ENCODE measurements around the gene POLD4. TPM values are rescaled to one million over a fixed set of nuclear protein-coding genes. Genes with fewer than 3 reads are reported as not detected.

POLD4 gene
- total RNA-seq, 2 donors from 2014 or later, result 40.7 to 47.6 TPM

DNA sequence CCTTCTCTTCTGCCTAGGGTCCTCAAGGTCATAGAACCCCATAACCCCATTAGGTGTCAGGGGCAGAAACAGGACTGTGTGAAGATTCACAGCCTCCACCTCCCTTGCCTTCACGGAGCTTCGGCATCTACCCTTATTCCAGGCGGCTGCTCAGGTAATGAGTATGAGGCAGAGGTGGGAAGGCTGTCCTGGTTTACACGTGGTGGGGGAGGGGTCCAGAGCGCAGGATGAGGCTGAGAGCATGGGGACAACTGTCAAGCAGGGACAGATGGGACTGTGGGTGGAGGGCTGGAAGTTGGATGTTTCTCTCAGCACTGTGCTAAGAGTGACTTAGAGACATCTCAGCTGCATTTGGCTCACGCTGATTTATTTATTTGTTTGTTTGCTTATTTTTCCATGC is 34.2 kb upstream of the POLD4 start:
- Histone ChIP-seq H3K27ac (ENCODE audit: low read depth, low read length) (no peak overlapping the region), H3K4me1 (ENCODE audit: control insufficient read depth, insufficient read depth, low read length) (no peaks in the 10 kb centered on the region), H3K4me3 (ENCODE audit: low read length) (no peak overlapping the region), H3K9me3 (ENCODE audit: control insufficient read depth, low read length) (no peaks in the 10 kb centered on the region), H3K27me3 (ENCODE audit: control insufficient read depth, insufficient read depth, low read length, poor library complexity, severe bottlenecking) (peaks cover 9% of the 10 kb centered on the region), H3K36me3 (ENCODE audit: control insufficient read depth, insufficient read depth, low read length) (no peaks in the 10 kb centered on the region), H3K9ac (ENCODE audit: extremely low read depth, low read length, poor library complexity, severe bottlenecking) (no peak overlapping the region)
- no peak overlapping the region for H3K4me3 Mint-ChIP-seq
- TF ChIP-seq, protein P1, sequence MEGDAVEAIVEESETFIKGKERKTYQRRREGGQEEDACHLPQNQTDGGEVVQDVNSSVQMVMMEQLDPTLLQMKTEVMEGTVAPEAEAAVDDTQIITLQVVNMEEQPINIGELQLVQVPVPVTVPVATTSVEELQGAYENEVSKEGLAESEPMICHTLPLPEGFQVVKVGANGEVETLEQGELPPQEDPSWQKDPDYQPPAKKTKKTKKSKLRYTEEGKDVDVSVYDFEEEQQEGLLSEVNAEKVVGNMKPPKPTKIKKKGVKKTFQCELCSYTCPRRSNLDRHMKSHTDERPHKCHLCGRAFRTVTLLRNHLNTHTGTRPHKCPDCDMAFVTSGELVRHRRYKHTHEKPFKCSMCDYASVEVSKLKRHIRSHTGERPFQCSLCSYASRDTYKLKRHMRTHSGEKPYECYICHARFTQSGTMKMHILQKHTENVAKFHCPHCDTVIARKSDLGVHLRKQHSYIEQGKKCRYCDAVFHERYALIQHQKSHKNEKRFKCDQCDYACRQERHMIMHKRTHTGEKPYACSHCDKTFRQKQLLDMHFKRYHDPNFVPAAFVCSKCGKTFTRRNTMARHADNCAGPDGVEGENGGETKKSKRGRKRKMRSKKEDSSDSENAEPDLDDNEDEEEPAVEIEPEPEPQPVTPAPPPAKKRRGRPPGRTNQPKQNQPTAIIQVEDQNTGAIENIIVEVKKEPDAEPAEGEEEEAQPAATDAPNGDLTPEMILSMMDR (conservative IDR thresholded peaks at IDR 0.05), result no peak
- H3K36me3 Mint-ChIP-seq (ENCODE audit: low read depth), result no peaks in the 10 kb centered on the region
- DNase-seq, result peak; percentile 62
- no peak overlapping the region for H3K27ac Mint-ChIP-seq
- peaks cover 18% of the 10 kb centered on the region for H3K27me3 Mint-ChIP-seq (ENCODE audit: insufficient read depth)
- peaks cover 22% of the 10 kb centered on the region for H3K4me1 Mint-ChIP-seq
- 73 to 83% methylated on average over 1 to 6 of the region's 6 CpGs for WGBS, 2 experiments (ENCODE audit: insufficient coverage in 1 of 2, insufficient read length in 1 of 2)
- H3K9me3 Mint-ChIP-seq, result no peaks in the 10 kb centered on the region

DNA sequence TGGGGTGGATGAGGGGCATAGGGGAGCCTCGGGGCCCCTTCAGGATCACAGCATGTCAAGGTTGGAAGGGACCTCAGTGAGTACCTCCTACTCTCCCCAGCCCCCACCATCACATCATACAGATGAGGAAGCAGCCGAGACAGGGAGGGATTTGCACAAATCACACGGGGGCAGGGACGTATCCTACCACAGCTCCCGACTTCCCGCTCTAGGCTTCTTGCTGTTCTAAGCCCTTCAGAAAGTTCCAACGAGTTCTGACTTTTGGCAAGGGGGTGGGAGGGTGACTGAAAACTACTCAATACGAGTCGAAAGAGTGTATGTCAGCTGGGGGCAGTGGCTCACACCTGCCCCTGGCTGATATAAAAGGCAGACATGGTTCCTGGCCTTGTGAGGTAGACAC is 33.7 kb upstream of the POLD4 start:
- TF ChIP-seq, protein P1 (conservative IDR thresholded peaks at IDR 0.05), result no peak
- Histone ChIP-seq H3K9ac (ENCODE audit: extremely low read depth, low read length, poor library complexity, severe bottlenecking) (no peak overlapping the region), H3K27me3 (ENCODE audit: control insufficient read depth, insufficient read depth, low read length, poor library complexity, severe bottlenecking) (peaks cover 9% of the 10 kb centered on the region), H3K27ac (ENCODE audit: low read depth, low read length) (no peak overlapping the region), H3K4me3 (ENCODE audit: low read length) (no peak overlapping the region), H3K9me3 (ENCODE audit: control insufficient read depth, low read length) (no peaks in the 10 kb centered on the region), H3K4me1 (ENCODE audit: control insufficient read depth, insufficient read depth, low read length) (no peaks in the 10 kb centered on the region), H3K36me3 (ENCODE audit: control insufficient read depth, insufficient read depth, low read length) (no peaks in the 10 kb centered on the region)
- Mint-ChIP-seq H3K4me3 (no peak overlapping the region), H3K27me3 (ENCODE audit: insufficient read depth) (peaks cover 19% of the 10 kb centered on the region), H3K36me3 (ENCODE audit: low read depth) (no peaks in the 10 kb centered on the region), H3K9me3 (no peaks in the 10 kb centered on the region), H3K27ac (no peak overlapping the region), H3K4me1 (peaks cover 20% of the 10 kb centered on the region)
- peak; percentile 58 for DNase-seq
- WGBS, 2 experiments (ENCODE audit: insufficient coverage in 1 of 2, insufficient read length in 1 of 2), result 53 to 61% methylated on average over 5 to 9 of the region's 9 CpGs

DNA sequence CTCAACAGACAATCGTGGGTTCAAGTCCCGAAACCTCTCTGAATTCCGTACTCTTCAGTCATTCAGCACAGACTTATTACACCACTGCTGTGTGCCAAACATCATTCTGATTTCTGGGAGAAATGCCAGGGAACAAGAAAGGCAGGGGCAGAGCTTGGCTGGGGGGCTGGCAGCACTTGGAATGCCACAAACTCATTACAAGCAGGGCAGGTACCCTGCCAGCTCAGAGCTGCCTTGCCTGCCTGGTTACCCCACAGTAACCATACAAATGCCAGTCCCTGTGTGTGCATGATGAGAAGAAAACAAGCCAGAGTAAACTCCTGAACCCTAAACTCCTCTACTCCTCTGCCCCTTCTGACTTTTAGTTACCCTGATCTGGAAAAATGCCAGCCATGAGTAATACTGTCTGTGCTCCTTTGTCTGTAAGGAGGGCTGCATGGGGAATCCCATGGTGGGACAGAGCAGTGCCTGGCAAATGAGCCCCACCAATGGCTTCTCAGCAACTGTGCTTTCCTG is 31.6 kb upstream of the POLD4 start:
- Mint-ChIP-seq H3K9me3 (no peaks in the 10 kb centered on the region), H3K4me3 (no peak overlapping the region), H3K4me1 (peaks cover 20% of the 10 kb centered on the region), H3K27ac (no peak overlapping the region), H3K27me3 (ENCODE audit: insufficient read depth) (peaks cover 30% of the 10 kb centered on the region), H3K36me3 (ENCODE audit: low read depth) (no peaks in the 10 kb centered on the region)
- no peaks in the 10 kb centered on the region for H3K36me3 ChIP-seq (ENCODE audit: control insufficient read depth, insufficient read depth, low read length)
- H3K9ac ChIP-seq (ENCODE audit: extremely low read depth, low read length, poor library complexity, severe bottlenecking), result no peak overlapping the region
- no peak for DNase-seq
- H3K9me3 ChIP-seq (ENCODE audit: control insufficient read depth, low read length), result no peaks in the 10 kb centered on the region
- peaks cover 9% of the 10 kb centered on the region for H3K27me3 ChIP-seq (ENCODE audit: control insufficient read depth, insufficient read depth, low read length, poor library complexity, severe bottlenecking)
- H3K4me3 ChIP-seq (ENCODE audit: low read length), result no peak overlapping the region
- 89 to 100% methylated on average over 3 of the region's 3 CpGs for WGBS, 2 experiments (ENCODE audit: insufficient coverage in 1 of 2, insufficient read length in 1 of 2)
- TF ChIP-seq, protein P1 (conservative IDR thresholded peaks at IDR 0.05), result no peak
- H3K4me1 ChIP-seq (ENCODE audit: control insufficient read depth, insufficient read depth, low read length), result no peaks in the 10 kb centered on the region
- no peak overlapping the region for H3K27ac ChIP-seq (ENCODE audit: low read depth, low read length)

Data from endodermal cell (in vitro differentiated cells).